ENCODE data around the gene CD81. TPM values are rescaled to one million over a fixed set of nuclear protein-coding genes. Genes with fewer than 3 reads are reported as not detected.

The CD81 gene
- total and polyA plus RNA-seq, 10 of the 15 experiments (the other 5 are each of a cell fraction or from before 2014, with no cell fraction given) = 2.0 to 145 (median 57.2) TPM

DNA sequence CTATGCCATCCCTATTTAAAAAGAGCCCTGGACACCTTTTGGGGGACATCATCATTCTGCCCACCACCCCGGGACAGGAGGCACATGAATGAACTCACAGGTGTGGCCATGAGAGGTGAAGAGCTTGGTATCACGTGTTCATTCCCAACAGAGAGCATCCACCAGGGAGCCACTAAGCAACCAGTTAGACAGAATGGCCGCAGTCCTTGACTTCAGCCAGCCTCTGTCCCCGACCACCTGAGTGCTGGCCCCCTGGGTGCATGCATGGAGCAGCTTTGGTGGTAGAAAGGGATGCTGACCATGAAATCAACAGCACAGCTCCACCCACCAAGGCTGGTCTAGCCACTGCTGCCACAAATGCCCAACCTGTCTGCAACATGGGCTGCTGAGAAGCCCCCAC is 31.1 kb upstream of the CD81 start (continued):
- TF ChIP-seq EZH2 (IDR thresholded peaks at IDR 0.05; ENCODE audit: borderline replicate concordance, control insufficient read depth, low read depth, low read length) = no peak

DNA sequence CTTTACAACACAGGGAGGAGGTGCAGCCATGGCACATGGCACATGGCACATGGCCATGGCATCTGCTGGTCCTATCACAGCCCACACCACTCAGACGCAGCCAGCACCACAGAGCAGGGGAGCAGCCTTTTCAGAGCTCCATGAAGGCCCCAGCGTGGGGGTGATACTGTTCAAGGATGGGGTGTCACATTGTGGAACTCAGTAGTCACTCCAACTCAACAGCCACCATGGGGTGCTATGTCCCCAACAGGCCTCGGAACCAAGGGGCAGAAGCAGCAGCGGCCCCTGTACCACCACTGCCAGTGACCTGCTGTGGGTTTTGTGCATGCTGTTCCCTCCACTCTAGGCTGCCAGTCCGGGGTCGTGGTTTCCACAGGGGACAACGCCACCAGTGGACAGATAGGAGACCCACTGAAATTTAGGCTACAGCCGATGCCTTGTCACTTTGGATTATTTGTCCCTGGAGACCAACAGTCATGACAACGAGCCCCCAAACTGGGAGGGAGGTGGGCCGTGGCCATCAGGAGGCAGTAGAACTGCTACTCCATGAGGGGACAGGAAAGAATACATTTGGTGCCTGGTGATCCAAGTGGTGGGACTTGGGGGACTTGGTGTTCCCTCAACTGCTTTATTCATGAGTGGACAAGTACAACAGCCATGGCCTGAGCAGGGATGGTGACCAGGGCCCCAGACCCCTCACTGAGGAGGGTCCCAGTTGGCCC is 30.4 kb upstream of the CD81 start:
- Histone ChIP-seq H3K9ac (ENCODE audit: control insufficient read depth, insufficient read depth, low read length) (no peak overlapping the region), H3K27ac (ENCODE audit: control insufficient read depth, insufficient read depth) (no peak overlapping the region), H3K27me3 (replicated peaks in 1 of 2; ENCODE audit: control insufficient read depth in 2 of 2, insufficient read depth in 2 of 2, low read length in 1 of 2) (no peaks in the 10 kb centered on the region), H3K9me3 (replicated peaks; ENCODE audit: control insufficient read depth, insufficient read depth, low read length) (no peaks in the 10 kb centered on the region; the same call in 2 of the 3 replicates), H3K4me3 (no peak overlapping the region), H3K79me2 (ENCODE audit: control insufficient read depth, insufficient read depth, low read length) (no peaks in the 10 kb centered on the region), H3K4me2 (ENCODE audit: control insufficient read depth, insufficient read depth) (no peak overlapping the region), H2AFZ (ENCODE audit: control insufficient read depth, low read depth, low read length) (no peak overlapping the region), H4K20me1 (ENCODE audit: control insufficient read depth, insufficient read depth) (no peaks in the 10 kb centered on the region), H3K36me3 (ENCODE audit: control insufficient read depth in 2 of 2, insufficient read depth in 2 of 2, low read length in 1 of 2) (no peaks in the 10 kb centered on the region), H3K4me1 (ENCODE audit: control insufficient read depth, insufficient read depth, low read length) (no peaks in the 10 kb centered on the region)
- 21% methylated on average over 10 of the region's 10 CpGs for WGBS (ENCODE audit: insufficient coverage, insufficient replicate concordance, low lambda C conversion rate, missing lambda C conversion rate)
- no TSS peak for BruUV-seq (replicated peaks)
- ChIA-PET CTCF (no interaction called here), POLR2A (no interaction called here), SMC1A (ENCODE audit: uncharacterized antibody, unreplicated experiment) (no interaction called here), RAD21 (ENCODE audit: unreplicated experiment) (no interaction called here)
- FAIRE-seq (no peak), DNase-seq (ENCODE audit: low read depth, low spot score) (no peak), ATAC-seq (no peak)
- in situ Hi-C loops (cut with MboI) (no loop called here), intact Hi-C loops (cut with micrococcal nuclease; ENCODE audit: unreplicated experiment) (no loop called here)
- no peak for TF ChIP-seq ZNF622 (IDR thresholded peaks at IDR 0.05)
- no peak for TF ChIP-seq USF2 (IDR thresholded peaks at IDR 0.05; ENCODE audit: borderline replicate concordance, low read depth, low read length)
- TF ChIP-seq SKIL (IDR thresholded peaks at IDR 0.05; ENCODE audit: low read depth, poor library complexity, severe bottlenecking) = no peak
- TF ChIP-seq, protein P1, sequence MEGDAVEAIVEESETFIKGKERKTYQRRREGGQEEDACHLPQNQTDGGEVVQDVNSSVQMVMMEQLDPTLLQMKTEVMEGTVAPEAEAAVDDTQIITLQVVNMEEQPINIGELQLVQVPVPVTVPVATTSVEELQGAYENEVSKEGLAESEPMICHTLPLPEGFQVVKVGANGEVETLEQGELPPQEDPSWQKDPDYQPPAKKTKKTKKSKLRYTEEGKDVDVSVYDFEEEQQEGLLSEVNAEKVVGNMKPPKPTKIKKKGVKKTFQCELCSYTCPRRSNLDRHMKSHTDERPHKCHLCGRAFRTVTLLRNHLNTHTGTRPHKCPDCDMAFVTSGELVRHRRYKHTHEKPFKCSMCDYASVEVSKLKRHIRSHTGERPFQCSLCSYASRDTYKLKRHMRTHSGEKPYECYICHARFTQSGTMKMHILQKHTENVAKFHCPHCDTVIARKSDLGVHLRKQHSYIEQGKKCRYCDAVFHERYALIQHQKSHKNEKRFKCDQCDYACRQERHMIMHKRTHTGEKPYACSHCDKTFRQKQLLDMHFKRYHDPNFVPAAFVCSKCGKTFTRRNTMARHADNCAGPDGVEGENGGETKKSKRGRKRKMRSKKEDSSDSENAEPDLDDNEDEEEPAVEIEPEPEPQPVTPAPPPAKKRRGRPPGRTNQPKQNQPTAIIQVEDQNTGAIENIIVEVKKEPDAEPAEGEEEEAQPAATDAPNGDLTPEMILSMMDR (IDR thresholded peaks at IDR 0.05 in 2 of 3, conservative IDR thresholded peaks at IDR 0.05 in 1 of 3; ENCODE audit: control insufficient read depth in 2 of 3, extremely low read depth in 1 of 3, insufficient read depth in 1 of 3, low read depth in 3 of 3, low read length in 3 of 3) = no peak
- TF ChIP-seq NFYA (IDR thresholded peaks at IDR 0.05; ENCODE audit: borderline replicate concordance, low read depth, low read length) = no peak
- TF ChIP-seq NFYB (IDR thresholded peaks at IDR 0.05; ENCODE audit: insufficient read depth, low read depth, low read length) = no peak
- no peak for TF ChIP-seq ZBTB33 (IDR thresholded peaks at IDR 0.05)
- TF ChIP-seq POLR2AphosphoS5 (IDR thresholded peaks at IDR 0.05; ENCODE audit: low read length) = no peak
- TF ChIP-seq CEBPB (IDR thresholded peaks at IDR 0.05; ENCODE audit: borderline replicate concordance in 1 of 2, low read depth in 2 of 2, low read length in 2 of 2) = no peak
- no peak for TF ChIP-seq RUNX3 (IDR thresholded peaks at IDR 0.05; ENCODE audit: low read length)

Measured in GM12878 (cell line).